Stimulated activated CD8-positive, alpha-beta memory T cell treated with anti-CD3 and anti-CD28 coated beads, Interleukin-12 subunit alpha, Interleukin-12 subunit beta, amount 100 ng/mL, for 4 hours (primary cell): ENCODE measurements around the gene ADCY1.

ENCODE experiments used
- DNase-seq: peaks from one replicate; pipeline ENCODE4 v3.0.0-alpha.2; 2020; ENCODE audit warnings: low read depth

ADCY1 gene

GRCh38 chr7:45578022-45578421 lies 3.9 kb downstream of the ADCY1 start:
- DNase-seq = no peak

DNA sequence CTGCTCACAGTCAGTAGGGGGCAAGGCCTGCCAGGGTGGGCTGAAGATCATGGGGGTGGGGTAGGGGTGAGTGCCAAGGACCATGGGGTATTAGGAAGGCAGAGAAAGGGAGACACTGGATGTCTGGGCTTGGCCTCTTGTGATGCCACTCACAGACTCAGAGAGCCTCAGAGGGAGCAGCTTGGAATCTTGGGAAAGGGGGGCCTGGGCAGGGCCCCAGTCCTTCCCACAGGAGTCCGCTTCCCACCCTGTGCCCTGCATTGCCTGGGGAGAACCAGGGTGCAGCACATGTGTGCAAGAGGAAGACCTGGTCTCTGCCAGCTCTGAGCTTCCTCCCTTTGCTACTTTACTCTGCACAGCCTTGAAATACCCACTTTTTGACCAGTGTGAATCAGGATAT lies 4.3 kb downstream of the ADCY1 start:
- no peak for DNase-seq

GRCh38 chr7:45579391-45579801 lies 5.2 kb downstream of the ADCY1 start:
- no peak for DNase-seq

DNA sequence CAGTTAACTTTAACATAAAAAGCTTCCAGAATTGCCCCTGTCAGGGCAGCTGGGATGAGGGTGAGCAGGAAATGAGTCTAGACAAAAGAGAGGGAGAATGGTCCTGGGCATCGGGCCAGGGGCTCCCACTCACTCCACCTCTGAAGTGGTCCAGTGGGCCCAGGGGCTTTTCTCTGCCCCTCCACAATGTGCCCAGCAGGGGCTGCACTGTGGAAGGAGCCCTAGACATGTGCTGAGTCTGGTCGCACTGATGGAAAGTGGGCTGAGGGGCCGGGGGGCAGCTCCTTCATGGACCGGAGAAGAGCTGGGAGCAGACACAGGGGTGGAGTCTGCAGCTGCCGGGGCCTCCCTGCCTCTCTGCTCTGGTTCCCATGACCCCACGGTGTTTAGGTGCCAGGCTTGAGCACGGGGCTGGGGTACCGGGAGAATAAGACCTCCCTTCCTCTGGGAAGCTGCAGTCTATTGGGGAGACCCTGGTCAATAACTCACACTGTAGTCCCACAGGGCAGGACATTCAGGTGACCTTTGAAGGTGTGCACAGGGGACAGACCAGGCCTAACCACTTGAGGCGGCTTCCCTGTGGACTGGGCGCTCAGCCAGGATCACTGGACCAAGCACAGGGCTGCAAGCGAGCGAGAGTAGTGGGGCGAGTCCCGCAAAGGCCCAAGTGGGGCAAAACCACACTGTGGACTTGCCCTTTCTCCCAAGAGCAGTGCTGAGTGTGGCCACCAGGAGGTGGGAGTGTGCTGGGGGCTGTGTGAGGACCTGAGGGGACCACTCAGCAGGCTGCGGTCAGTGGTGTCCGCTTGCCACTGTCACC lies 6.1 kb downstream of the ADCY1 start:
- no peak for DNase-seq

DNA sequence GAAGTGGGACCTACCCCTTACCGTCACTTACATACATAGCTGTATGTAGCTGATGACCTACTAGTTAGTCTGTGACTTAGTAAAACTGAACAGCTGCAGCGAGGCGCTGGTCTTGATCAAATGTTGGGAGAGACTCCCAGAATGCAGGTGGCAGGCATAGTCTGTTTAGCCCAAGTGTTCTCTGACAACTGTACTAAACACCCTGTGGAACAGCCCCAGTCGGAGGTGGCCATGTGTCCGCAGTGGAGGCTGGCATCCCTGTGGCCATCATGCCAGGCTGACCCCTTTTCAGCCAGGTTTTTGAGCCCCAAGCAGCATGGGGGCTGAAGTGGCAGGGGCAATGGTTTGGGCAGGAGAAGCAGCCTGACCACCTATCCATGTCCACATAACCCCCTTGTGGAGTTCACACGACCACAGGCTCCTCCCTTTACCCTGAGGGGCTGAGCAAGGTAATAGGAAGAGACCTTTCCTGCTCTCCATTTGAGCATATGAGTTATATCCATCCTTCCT lies 7.2 kb downstream of the ADCY1 start:
- no peak for DNase-seq

DNA sequence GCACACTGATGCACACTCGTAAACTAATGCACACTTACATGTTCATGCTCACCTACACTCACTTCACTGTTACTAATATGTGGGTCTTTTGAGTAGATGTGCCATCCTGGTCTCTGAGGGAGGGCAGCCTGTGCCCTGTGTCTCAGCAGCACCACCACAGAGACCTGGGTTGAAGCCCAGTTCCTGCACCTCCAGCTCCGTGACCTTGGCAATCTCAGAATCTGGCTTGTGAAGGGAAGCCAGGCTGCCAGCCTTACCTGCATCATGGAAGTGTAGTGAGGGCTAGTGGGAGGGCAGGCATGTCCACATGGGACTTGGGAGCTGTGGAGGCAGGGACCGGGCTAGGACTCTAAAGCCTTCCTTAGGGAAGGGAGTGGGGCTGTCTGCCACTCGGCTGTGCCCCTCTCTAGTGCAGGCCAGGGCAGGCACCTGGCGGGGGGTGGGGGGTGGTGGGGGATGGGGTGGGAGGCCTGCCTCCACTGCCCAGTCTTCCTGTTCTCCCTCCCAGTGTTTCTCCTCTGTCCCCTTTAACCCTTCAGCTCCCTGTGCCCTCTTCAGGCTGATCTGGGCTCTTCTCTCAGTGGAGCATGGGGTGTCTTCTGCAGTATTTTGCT lies 8.1 kb downstream of the ADCY1 start:
- no peak for DNase-seq

DNA sequence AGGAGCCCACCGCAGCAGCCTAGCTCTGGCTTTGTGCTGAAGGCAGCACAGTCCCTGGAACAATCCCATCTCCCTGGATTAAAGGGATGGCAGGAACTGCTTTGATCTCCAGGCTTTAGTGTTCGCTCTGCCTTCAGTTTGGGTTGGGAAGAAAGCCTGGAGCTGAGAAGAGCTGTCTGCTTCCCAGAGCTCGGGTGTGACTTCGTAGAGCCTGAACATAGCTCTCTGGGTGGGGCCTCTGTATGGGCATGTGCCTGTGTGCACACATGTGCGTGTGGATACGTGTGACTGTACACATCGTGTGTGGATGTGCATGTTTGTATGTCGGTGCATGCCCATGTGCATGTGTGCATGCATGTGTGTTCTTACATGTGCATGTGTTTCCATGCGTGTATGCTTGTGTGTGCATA lies 8.7 kb downstream of the ADCY1 start:
- no peak for DNase-seq

GRCh38 chr7:45583296-45583695 lies 9.1 kb downstream of the ADCY1 start:
- DNase-seq = no peak

DNA sequence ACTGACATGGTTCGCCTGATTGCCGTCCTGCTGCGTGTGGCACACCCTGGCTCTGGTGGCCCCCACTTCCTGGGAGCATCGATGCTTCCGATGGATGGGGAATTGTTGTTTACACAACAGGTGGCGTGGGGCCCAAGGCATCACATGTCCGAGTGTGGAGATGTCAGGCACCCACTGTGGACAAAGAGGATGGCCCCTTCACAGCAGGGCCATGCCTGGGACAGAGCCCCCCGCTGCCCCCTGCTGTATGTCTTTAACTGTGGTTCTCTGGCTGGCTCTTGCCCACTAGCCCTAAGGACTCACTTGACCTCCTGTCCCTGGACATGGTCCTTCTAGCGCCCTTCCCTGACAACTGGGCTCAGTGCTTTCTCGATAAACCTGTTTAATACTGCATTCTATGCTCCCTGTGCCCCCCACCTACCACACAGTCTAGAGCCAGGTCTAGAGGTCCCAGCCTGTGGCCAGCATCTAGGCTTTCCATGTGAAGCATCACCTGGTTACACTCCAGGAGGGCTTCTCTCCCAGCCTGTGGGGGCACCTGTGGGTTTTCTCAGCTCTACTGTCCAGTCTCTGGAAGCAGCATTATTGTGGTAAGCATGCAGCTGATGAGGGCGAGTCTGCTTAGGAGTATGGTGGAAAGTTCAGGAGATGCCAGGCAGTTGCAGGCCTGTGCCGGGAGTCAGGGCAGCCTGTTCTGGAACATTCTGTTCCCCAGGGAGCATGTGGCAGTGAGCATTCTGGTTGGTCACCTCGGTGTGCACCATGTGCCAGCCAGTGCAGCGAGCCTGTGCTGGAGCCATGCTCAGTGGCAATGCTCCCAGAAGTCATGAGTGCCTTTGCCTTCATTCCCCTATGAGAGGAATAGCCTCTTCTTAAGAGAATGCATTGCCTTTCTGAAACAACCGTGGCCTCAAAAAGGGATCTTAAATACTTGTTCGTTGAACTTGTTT lies 10.4 kb downstream of the ADCY1 start:
- DNase-seq = no peak

DNA sequence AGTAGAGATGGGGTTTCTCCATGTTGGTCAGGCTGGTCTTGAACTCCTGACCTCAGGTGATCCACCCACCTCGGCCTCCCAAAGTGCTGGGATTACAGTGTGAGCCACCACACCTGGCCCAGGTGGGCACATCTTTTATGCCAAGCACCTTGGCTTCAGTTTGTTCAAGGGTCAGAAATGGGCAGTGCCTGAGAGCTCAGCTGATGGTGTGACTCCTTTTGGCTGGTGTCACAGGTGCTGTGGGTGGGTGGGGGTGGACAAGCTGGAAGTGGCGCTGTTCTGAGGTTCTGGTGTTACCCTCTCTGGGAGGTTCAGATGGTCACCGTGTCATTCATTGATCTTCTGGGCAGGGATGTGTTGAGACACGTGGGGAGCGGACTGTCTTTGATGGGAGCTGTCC lies 11.5 kb downstream of the ADCY1 start:
- DNase-seq = no peak

DNA sequence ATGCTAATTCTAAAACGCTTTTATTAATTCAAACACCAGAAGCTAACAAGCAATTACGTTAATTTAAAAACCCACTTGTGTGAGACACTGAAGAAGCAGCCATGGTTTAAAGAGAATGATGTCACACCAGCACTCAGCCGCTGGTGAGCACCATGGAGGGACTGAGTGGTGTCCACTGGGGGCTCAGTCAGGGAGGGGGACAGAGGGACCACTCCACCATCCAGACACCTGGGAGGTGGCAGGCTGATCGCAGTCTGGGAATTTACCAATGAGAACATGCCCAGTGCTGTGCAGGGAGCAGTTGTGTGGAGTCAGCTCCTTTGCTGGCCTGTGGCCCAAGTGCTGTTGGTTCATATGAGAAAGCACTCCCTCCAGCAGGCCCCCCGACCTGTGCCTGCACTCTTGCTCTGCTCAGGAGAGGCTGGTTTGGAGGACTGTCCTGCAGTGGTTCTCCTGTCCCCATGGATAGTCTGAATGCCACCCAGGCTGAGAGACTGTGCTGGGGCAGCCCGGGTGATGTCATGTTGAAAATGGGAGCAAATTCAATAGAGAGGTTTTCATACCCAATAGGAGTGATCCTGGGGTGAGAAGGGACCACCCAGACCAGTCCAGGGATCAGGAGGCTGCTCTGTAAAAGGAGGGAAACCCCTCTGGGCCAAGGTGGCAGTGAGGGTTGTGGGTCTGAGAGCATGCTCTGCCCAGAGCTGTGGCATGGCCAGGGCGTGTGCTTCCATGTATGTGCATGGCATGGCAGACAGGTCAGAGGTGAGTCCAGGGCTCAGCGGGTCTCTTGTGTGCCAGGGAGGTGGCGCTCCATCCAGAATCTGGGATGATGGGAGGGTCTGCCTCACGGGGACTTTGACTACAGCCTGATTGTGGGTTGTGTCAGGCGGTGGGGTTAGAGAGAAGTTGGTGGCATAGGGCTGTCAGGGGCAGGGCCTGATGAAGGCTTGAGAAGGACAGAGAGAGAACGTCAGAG lies 12.7 kb downstream of the ADCY1 start:
- DNase-seq = no peak

DNA sequence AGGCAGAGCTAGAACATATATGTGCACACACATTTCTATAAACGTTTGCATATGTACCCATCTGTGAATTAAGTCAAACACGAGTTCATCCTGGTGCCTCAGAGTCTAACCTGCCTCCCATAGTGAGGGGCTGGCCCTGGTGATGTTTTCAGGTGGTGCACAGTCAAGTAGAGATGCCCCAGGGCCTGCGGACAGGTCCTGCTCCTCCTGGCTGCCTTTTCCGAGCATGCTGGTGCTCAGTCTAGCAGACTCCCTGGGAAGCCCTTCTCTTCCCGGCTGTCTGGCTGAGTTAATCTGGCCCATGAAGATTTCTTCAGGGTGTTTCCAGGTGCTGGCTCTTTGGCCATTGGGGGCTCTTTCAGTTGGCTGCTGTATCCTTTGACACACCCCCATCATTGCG lies 14.3 kb downstream of the ADCY1 start:
- no peak for DNase-seq

GRCh38 chr7:45589061-45589460 lies 14.9 kb downstream of the ADCY1 start:
- no peak for DNase-seq

DNA sequence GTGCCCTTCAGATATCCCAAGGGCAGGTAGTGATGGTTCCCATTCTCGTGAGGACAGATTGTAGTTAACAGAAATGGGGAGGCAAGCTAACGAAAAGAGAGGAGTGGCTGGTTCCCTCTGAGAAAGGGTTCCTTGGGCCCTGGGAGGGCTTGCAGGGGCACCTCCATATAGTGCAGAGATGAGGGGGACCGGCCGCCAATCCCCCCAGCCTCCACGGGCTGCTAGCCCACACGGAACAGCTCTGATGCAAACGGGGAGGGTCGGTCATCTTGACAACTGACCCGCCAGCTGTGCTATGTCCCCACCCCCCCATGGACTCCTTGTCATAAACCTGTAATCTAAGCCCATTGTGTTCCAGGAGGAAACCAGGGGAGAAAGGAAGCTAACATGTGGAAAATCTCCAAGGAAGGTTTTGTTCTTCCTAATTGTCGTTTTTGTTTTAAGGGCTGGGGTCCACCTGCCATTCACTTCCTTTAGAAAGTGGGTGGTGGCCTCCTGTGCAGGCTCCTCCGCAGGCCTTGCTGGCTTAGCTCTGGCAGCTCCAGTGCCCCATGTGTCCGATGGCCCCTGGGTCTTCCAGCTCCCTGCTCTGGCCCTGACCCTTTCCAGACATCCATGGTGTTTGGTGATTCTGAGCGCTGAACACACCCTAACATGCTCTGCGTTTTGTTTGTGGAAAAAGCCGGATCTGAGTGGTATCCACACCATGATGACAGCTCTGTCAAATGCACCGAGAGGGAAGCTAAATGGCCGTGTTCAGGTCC lies 15.9 kb downstream of the ADCY1 start:
- no peak for DNase-seq

- no peak for DNase-seq
Observed at GRCh38 chr7:45590679-45591057, 16.5 kb downstream of the ADCY1 start.

- DNase-seq = no peak
Observed at GRCh38 chr7:45591101-45591906, 17.1 kb downstream of the ADCY1 start.

DNA sequence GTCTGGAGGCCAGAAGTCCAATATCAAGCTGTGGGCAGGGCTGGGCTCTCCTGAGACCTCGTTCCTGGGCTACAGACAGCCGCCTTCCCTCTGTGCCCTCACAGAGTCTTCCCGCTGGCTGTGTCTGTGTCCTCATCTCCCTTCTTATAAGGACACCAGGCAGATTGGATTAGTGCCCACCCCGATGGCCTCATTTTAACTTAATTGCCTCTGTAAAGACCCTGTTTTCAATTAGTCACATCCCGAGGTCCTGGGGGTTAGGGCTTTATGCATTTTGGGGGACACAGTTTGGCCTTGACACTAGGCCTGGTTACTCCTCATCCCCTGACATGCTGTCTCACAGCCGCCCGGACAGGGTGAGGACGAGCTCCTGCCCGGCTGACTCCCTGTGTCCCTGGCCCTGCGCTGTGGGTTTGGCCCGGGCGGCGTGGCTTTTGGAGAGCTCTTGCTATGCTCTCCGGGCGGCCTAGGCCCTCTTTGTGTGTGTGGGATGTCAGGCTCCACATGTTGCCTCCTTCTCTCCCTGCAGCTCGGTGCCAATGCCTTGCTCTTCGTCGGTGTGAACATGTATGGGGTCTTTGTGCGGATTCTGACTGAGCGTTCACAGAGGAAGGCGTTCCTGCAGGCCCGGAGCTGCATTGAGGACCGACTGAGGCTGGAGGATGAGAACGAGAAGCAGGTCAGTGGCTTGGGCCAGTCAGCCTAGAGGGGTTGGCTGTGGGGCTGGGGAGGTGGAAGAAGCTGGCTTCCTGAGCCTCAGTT lies 18.2 kb downstream of the ADCY1 start:
- DNase-seq = no peak

GRCh38 chr7:45593121-45593541 lies 19.0 kb downstream of the ADCY1 start:
- DNase-seq = no peak

DNA sequence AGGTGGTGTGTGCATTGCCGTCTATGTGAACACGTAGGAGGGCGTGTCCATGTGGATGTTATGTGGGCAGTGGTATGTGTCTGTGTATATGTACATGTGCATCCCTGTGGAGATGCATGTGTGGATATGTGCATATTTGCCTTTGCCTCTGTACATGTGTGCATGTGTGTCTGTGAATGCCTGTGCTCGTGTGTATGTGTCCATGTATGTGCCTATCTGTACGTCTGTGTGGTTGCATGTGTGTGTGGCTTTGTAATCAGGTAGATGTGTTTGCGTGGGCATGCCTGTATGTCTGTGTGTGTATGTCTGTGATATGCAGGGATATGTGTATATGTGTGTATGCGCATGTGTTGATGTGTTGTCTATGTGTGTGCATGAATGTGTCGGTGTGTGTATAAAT lies 19.7 kb downstream of the ADCY1 start:
- DNase-seq = no peak
